ENCODE data around the gene SBF1. TPM values are rescaled to one million over a fixed set of nuclear protein-coding genes. Genes with fewer than 3 reads are reported as not detected.

Gene SBF1
- total RNA-seq, 1 donor from 2014 or later, result 63.5 TPM

GRCh38 chr22:50488006-50488677, 13.3 kb upstream of the SBF1 start:
- intact Hi-C loops (cut with DNase I), result no loop called here
- no peak for DNase-seq (ENCODE audit: low spot score)

DNA sequence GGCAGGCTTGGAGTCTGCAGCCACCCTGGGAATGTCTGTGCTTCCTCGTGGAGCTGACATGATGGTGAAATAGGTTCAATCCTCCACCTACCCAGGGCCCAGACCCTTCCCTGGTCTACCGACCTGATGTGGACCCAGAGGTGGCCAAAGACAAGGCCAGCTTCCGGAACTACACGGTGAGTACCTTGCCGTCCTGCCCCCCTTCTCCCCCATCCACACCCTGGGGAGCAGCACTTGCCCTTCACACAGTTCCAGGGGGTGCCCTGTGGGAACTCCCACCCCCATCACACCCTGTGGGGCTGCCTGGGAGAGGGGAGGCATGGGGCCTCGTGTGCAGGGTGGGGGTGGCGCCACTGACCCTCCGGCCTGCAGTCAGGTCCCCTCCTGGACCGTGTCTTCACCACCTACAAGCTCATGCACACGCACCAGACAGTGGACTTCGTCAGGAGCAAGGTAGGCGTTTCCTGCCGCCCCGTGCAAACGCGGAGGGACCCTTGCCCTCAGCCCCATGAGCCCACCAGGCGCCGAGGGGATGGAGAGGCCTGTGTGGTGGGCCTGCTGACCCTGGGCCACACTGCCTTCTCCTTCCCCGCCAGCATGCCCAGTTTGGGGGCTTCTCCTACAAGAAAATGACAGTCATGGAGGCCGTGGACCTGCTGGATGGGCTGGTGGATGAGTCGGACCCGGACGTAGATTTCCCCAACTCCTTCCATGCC, 12.6 kb upstream of the SBF1 start:
- no peak for DNase-seq (ENCODE audit: low spot score)
- intact Hi-C loops (cut with DNase I), result no loop called here

DNA sequence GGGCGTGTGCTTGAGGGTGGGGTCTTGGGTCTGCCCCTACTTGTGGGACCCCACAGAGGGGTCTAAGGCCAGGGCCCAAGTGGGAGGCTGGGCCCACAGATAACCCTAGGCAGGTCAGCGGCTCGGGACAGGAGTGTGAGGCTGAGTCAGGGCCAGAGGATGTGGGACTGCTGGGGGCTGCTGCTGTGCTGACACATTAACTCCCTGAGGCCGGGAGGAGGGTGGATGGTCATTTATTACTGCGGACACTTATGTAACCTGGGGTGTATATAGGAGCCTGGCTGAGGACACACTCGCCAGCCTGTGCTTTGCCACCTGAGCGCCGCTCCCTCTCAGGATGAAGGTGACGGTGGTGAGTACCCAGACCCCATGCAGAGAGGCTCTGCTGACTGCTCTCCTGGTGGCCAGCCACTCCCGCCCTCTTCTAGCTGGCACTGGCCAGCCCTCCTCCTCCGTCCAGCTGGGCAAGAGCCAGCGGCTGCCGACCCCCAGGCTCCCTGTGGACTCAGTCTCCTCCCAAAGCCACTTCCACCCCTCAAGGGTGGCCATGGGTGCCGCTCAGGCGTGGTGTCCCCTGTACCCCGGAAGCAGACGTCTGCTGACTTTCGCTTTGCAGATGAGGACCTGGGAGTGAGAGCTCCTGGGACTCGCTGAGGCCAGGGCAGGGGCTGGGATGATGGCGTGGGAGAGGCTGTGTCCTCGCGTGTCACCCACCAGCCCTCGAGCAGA, 11.9 kb upstream of the SBF1 start, which contains the start of gene MIOX:
Gene MIOX, plus strand, starts transcription at position 299 of the 729 bp plus-strand sequence. Its CDS starts 39 bp downstream, at position 338.
- intact Hi-C loops (cut with DNase I), result no loop called here
- DNase-seq (ENCODE audit: low spot score), result no peak

GRCh38 chr22:50485221-50486131, 10.6 kb upstream of the SBF1 start:
- no peak for DNase-seq (ENCODE audit: low spot score)
- intact Hi-C loops (cut with DNase I), result no loop called here

DNA sequence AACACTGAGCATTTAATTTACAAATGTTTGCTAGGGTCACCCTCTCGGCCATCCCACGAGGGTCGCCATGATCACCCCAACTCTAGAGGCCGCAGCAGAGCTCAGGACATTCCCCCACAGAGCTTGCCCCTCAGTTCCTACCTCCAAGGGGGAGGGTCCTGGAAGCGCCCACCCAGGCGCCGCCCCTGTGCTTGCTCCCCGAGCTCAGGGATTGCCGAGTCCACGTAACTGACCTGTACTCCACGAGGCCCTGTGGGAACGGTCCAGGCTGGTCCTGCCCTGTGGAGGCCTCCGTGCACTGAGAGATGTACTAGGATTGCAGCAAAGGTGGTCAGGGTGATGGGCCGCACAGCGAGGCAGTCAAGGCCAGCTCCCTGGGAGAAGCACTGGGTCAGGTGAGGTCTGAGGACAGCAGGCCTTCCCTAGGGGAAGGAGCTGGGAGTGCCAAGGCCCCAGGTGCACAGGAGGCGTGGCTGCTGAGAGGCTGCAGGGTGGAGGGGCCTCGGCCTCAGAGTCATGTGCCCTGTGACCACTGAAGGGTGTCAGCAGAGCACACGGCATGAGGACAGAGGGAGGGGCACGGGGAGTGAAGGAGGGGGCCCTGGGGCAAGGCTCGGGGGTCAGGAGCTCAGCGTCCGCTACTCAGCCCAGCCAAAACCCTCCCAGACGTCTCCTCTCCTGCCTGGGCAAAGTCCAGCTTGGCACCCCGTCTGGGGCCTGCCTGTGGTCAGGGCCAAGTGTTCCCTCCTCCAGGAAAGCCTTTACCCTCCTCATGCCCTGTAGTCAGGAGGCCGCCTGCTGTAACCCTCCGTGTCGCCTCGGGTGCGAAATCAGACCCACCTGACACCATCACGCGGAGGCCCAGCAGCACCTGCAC, 9.4 kb upstream of the SBF1 start:
- intact Hi-C loops (cut with DNase I), result no loop called here
- no peak for DNase-seq (ENCODE audit: low spot score)

DNA sequence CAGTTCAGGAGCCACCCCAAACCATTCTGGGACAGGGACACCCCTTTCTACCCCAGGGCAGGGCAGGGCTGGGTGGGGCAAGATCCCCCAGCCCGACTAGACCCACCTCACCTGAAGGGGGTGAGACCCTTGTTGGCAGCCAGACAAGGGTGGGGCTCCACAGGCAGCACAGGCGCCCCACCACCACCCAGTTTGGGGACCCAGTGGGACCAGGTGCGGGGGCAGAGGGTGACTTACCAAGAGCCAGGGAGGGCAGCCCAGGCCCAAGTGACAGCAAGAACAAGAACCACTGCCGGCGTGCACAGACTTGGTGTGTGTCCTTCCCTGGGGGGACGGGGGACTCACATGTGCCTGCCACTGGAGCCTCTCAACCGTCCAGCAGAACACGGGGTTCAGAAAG, 8.7 kb upstream of the SBF1 start:
- intact Hi-C loops (cut with DNase I), result no loop called here
- DNase-seq (ENCODE audit: low spot score), result no peak

DNA sequence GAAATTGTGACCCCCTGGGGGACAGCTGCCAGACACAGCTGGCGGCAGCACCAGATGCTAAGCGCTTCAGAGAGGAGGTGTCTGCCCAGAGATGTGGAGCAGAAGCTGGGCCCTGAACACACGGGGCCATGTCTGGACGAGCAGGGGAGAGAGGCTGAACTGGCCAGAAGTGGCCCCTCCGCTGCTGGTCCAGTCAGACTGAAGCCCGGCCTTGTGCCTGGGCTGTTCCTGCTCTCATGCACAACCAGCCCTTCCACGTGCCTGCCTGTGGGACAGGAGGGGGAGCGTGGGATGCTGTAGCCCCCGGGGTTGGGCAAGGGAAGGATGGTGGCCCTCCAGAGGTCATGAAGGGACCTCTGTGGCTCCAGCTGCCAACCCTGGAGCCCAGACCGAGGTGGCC, 8.3 kb upstream of the SBF1 start:
- no peak for DNase-seq (ENCODE audit: low spot score)
- intact Hi-C loops (cut with DNase I), result no loop called here

DNA sequence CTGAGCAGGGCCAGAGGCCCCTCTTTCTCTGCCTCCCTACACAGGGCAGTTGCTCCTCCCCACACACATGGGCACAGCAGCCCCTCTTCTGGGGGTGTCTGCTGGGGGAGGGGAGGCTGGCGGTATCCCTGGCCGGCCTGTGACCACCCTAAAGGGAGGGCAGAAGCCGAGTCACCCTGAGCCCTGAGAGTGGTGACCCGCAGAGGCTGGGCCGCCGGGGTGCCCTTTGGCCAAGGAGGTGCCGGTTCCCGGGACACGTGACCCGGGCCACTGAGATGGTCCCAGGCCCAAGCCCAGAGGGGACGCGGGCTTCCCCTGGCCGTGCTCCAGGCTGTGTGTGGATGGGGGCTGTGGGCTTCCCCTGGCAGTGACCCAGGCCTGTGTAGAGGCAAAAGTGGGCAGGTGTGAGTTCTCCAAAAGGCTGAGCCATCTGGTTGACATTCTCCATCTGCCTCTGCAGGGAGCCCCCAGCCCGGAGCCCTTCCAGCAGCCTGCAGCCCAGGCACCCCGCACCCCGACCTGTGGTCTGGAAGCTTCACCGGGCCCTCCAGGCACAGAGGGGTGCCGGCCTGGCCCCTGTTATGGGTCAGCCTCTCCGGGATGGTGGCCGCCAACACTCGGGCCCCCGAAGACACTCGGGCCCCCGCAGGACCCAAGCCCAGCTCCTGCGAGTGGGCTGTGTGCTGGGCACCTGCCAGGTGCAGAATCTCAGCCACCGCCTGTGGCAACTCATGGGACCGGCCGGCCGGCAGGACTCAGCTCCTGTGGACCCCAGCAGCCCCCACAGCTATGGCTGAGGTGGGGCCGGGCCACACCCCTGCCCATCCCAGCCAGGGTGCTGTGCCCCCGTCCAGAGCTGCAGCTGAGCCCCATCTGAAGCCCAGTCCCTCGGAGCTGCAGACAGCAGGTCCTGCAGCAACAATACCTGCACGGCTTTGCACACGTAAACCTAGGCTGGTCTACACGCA, 7.6 kb upstream of the SBF1 start:
- intact Hi-C loops (cut with DNase I), result no loop called here
- DNase-seq (ENCODE audit: low spot score), result no peak

GRCh38 chr22:50481440-50482106, 6.7 kb upstream of the SBF1 start, which contains the start of gene ADM2:
TSS of gene ADM2 (plus strand) at chr22:50481543. CDS start at chr22:50481848, 305 bp downstream.
- no peak for DNase-seq (ENCODE audit: low spot score)
- intact Hi-C loops (cut with DNase I), result no loop called here

DNA sequence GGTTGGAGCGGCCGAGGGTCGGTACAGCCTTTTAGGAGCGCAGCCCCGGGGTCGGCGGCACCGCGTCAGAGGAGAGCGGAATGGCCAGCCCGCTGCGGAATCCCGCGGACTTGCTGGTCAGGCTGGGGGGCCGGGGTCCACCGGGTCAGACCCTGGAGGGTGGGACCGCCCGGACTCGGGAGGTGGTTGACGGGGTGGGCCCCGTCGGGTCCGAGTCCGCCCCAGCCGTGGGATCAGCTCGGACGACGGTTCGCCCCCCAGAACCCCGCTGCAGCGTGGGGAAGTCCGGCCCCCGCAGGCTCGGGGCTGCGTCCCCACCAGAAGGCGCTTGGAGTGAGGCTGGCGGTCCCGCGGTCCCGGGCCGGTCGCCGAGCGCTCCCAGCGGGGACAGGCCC, 6.2 kb upstream of the SBF1 start:
- intact Hi-C loops (cut with DNase I), result no loop called here
- DNase-seq (ENCODE audit: low spot score), result no peak

DNA sequence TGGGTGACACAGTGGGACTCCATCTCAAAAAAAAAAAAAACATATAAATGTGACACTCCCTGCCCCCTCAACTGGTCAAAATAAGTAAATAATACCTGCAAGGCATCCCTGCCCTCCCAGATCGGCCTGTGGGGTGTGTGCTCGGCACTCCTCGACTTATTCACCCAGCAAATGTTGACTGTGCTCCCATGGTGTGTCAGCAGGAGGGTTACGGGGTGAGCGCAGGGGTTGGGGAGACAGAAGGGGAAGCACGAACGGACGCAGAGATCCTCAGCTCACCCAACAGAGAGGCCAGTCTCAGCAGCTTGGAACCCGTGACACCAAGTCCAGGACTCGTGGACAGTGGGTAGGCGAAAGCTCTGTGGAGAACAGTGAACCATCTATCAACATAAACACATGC, 4.9 kb upstream of the SBF1 start:
- intact Hi-C loops (cut with DNase I), result no loop called here
- no peak for DNase-seq (ENCODE audit: low spot score)

GRCh38 chr22:50477923-50478322, 3.1 kb upstream of the SBF1 start:
- DNase-seq (ENCODE audit: low spot score), result no peak
- intact Hi-C loops (cut with DNase I), result no loop called here

GRCh38 chr22:50476868-50477267, 2.0 kb upstream of the SBF1 start:
- intact Hi-C loops (cut with DNase I), result no loop called here
- DNase-seq (ENCODE audit: low spot score), result no peak

DNA sequence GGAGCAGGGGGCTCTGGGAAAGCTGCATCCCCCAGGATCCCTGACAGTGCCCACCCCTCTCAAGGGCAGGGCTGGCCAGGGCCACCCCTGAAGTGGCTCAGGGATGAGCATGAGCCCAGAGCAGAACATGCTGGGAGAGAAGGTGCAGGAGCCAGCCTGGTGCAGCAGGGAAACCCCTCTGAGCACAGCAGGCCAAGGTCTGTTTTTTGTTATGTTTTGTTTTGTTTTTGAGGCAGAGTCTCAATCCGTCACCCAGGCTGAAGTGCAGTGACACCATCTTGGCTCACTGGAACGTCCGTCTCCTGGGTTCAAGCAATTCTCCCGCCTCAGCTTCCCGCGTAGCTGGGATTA, 792 bp upstream of the SBF1 start:
- intact Hi-C loops (cut with DNase I), result no loop called here
- DNase-seq (ENCODE audit: low spot score), result no peak

- no peak for DNase-seq (ENCODE audit: low spot score)
- intact Hi-C loops (cut with DNase I), result no loop called here
These were observed 772 bp downstream of the SBF1 start for GRCh38 chr22:50473855-50474671.

DNA sequence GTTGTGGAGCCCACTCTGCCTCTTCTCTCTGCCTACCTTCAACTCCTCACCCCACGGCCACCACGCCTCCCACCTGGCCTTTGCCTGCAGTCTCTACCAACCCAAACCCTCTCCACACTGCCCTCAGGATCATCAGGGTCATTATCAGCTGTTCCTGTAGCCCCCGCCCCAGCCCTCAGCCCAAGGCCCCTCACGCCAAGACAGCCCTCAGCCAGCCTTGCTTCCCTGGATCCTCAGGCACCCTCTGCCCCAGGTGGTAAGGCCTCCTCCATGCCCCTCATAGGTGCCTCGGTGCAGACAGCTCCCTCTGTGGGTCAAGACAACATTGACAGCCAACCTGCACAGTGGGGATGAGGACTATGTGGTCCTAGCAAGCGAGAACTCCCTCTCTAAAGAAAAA, 1.7 kb downstream of the SBF1 start:
- intact Hi-C loops (cut with DNase I), result no loop called here
- no peak for DNase-seq (ENCODE audit: low spot score)
